Thyroid gland (tissue), 4 donors: ENCODE results near the gene LYPD1. TPM values are rescaled to one million over a fixed set of nuclear protein-coding genes. Genes with fewer than 3 reads are reported as not detected.

Experiments used
- DNase-seq, 2 donors: peaks; one replicate each; pipeline ENCODE4 v3.0.0-alpha.2; 2019
- H3K27ac ChIP-seq, 3 donors: fragments of 200-600 bp; sonication (generic); 1 replicate in 2 of 3; 2 replicates in 1 of 3; pipeline ENCODE4 v1.5.1; 2016 to 2019; ENCODE audit warnings: mild to moderate bottlenecking in 1 of 3, moderate library complexity in 1 of 3
- H3K27me3 ChIP-seq: fragments of 200-600 bp; sonication (generic); one replicate; pipeline ENCODE4 v1.5.1; 2019
- H3K36me3 ChIP-seq, 2 donors: fragments of 200-600 bp; sonication (generic); one replicate each; pipeline ENCODE4 v1.5.1; 2016 to 2019
- H3K4me1 ChIP-seq, 2 donors: fragments of 200-600 bp; sonication (generic); one replicate each; pipeline ENCODE4 v1.5.1; 2017 to 2019
- H3K4me3 ChIP-seq, 3 donors: fragments of 200-600 bp; sonication (generic); replicated peaks in 1 of 3; 1 replicate in 2 of 3; 2 replicates in 1 of 3; pipeline ENCODE4 v1.5.1; 2016; ENCODE audit warnings: mild to moderate bottlenecking in 1 of 3
- H3K9me3 ChIP-seq: fragments of 200-600 bp; sonication (generic); one replicate; pipeline ENCODE4 v1.5.1; 2017
- CTCF ChIP-seq, 6 experiments: fragments of 200-600 bp in 3 of 6; fragments of 450-650 bp in 3 of 6; sonication (generic) in 3 of 6; IDR thresholded peaks; one replicate each; pipeline ENCODE4 v1.5.1; 2016 to 2019; ENCODE audit warnings: antibody characterized with exemption in 6 of 6, mild to moderate bottlenecking in 2 of 6, inconsistent platforms in 1 of 6, moderate library complexity in 1 of 6
- POLR2A ChIP-seq, 2 donors: fragments of 450-650 bp; IDR thresholded peaks; one replicate each; pipeline ENCODE4 v1.6.1; 2017; ENCODE audit warnings: antibody characterized with exemption in 2 of 2, mild to moderate bottlenecking in 2 of 2, moderate library complexity in 1 of 2
- WGBS, 2 donors: methylation state at CpG; one replicate each; pipeline ENCODE4 v1.1.5; 2017; 5-methylcytosine and 5-hydroxymethylcytosine counted together
- intact Hi-C: fragments of 100-400 bp; cut with DNase I; formaldehyde crosslinking; loops from one replicate; pipeline ENCODE4 v1.15.1; 2023
- total RNA-seq, 4 donors: library from RNA; depleted of rRNA; stranded (reverse); fragments of >200 nt; gene quantifications; one replicate each; pipeline ENCODE4 v1.2.3, GENCODE V29; 2016

Gene LYPD1
- total RNA-seq, 4 donors from 2014 or later = 0.45 to 1.9 (median 0.93) TPM; not detected in 1

GRCh38 chr2:132615329-132616085 is 54.5 kb downstream of the LYPD1 start:
- peak overlapping the region; percentile 37 to 72 (median 68) for H3K27ac ChIP-seq
- no peaks in the 10 kb centered on the region for H3K9me3 ChIP-seq
- peaks cover 21 to 25% of the 10 kb centered on the region in 2 donors for H3K4me1 ChIP-seq
- peak; percentile 65 to 68 for DNase-seq
- intact Hi-C loops = no loop called here
- WGBS, 2 donors = 56 to 61% methylated on average over 5 of the region's 5 CpGs
- H3K4me3 ChIP-seq = no peak overlapping the region
- no peaks in the 10 kb centered on the region for H3K36me3 ChIP-seq
- TF ChIP-seq CTCF (IDR thresholded peaks at IDR 0.05) (no peak), POLR2A (IDR thresholded peaks at IDR 0.05) (no peak)
- H3K27me3 ChIP-seq = no peaks in the 10 kb centered on the region

- no peak for DNase-seq
- Histone ChIP-seq H3K27ac (no peak overlapping the region), H3K9me3 (no peaks in the 10 kb centered on the region), H3K27me3 (no peaks in the 10 kb centered on the region), H3K4me1 (peaks cover 21 to 25% of the 10 kb centered on the region in 2 donors), H3K36me3 (no peaks in the 10 kb centered on the region), H3K4me3 (no peak overlapping the region)
- TF ChIP-seq POLR2A (IDR thresholded peaks at IDR 0.05) (no peak), CTCF (IDR thresholded peaks at IDR 0.05) (no peak)
- WGBS, 2 donors = 77 to 81% methylated on average over 2 of the region's 2 CpGs
- intact Hi-C loops = no loop called here
Observed at GRCh38 chr2:132611719-132612118, 58.3 kb downstream of the LYPD1 start.

- TF ChIP-seq POLR2A (IDR thresholded peaks at IDR 0.05) = no peak
- no peak for TF ChIP-seq CTCF (IDR thresholded peaks at IDR 0.05)
- H3K27me3 ChIP-seq = no peaks in the 10 kb centered on the region
- 71 to 75% methylated on average over 8 of the region's 8 CpGs for WGBS, 2 donors
- intact Hi-C loops = no loop called here
- H3K27ac ChIP-seq = no peak overlapping the region
- peaks cover 6 to 10% of the 10 kb centered on the region in 2 donors for H3K4me1 ChIP-seq
- no peak overlapping the region for H3K4me3 ChIP-seq
- no peaks in the 10 kb centered on the region for H3K36me3 ChIP-seq
- H3K9me3 ChIP-seq = no peaks in the 10 kb centered on the region
- DNase-seq = peak; percentile 35 to 58
Observed at GRCh38 chr2:132609101-132609890, 60.7 kb downstream of the LYPD1 start.

GRCh38 chr2:132608311-132608710 is 61.7 kb downstream of the LYPD1 start:
- Histone ChIP-seq H3K27me3 (no peaks in the 10 kb centered on the region), H3K36me3 (no peaks in the 10 kb centered on the region), H3K27ac (no peak overlapping the region), H3K9me3 (no peaks in the 10 kb centered on the region), H3K4me3 (no peak overlapping the region), H3K4me1 (peaks cover 6 to 10% of the 10 kb centered on the region in 2 donors)
- TF ChIP-seq POLR2A (IDR thresholded peaks at IDR 0.05) = no peak
- TF ChIP-seq CTCF (IDR thresholded peaks at IDR 0.05) = no peak
- 49 to 50% methylated on average over 3 to 6 of the region's 6 CpGs for WGBS, 2 donors
- peak; percentile 23 to 74 for DNase-seq
- intact Hi-C loops = no loop called here
